HG02981 (cell line): ENCODE measurements around the gene GPX2.
"Not testable (repeated sequence)": the region's sequence is repeated elsewhere in the genome, so short reads cannot be mapped to it uniquely, and the experiment has no call there.

Experiments
- ATAC-seq: cut with Tn5 transposase; IDR thresholded peaks from one replicate; pipeline ENCODE4 v1.9.1; 2021; ENCODE audit warnings: mild to moderate bottlenecking, moderate library complexity; ENCODE audit not compliant: unreplicated experiment

GPX2 gene

DNA sequence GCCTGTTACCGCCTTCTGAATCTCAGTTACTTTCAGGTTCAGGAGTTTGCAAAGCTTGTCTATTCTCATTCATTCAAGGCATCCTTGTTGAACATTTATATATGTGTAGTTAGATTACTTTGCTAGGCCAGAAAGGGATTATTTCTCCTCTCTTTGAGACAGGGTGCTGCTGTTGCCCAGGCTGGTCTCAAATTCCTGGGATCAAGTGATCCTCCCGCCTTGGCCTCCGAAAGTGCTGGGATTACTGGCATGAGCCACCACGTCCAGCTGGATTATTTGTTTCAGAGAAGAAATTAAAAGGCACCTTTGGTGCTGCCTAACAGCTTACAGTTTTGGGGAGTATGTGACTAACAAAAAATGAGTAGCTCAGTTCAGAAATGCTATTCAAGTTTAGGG, 27.5 kb downstream of the GPX2 start:
- ATAC-seq: no peak

DNA sequence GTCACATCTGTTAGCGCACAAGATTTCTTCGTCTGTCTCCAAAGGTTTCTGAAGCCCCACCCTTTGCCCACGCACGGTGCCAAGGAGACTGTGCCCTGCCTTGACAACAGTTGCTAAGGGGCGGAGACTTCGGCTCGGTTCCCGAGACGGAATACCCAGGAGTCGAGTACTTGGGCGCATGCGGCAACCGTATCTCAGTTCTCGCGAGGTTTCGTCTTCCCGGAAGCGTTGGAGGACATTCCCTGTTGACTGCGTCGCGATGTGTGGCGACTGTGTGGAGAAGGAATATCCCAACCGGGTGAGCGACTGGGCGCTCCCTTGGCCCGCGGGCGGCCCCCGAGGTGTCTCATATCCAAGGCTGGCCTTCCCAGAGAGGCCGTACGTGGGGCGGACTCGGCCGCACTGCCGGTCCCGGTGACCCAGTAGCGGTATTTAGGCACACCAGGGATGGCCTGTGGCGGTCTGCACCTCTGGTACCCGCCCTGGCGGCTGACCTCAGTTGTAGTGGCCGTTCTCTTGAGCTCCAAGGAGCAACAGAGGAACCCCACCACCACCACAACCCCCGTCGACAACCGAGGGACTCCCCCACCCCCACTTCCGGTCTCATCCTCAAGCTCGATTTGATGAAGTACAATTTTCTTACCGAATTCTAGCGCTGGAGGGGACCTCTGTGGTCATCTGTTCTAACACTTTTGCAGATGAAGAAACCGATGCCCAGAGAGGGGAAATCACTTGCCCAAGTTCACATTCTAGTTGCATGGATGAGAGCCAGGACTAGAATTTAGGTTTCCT, 28.1 kb downstream of the GPX2 start, which contains the start of gene CHURC1:
CHURC1 (plus strand) TSS at position 219 of the 792 bp plus-strand sequence; CDS start at position 260, 41 bp downstream.
- ATAC-seq: peak; percentile 93

DNA sequence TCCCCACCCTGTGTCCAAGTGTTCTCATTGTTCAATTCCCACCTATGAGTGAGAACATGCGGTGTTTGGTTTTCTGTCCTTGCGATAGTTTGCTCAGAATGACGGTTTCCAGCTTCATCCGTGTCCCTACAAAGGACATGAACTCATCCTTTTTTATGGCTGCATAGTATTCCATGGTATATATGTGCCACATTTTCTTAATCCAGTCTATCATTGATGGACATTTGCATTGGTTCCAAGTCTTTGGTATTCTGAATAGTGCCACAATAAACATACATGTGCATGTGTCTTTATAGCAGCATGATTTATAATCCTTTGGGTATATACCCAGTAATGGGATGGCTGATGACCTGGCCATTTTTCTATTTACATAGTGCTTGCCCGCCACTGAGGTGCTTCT, 29.1 kb downstream of the GPX2 start:
- not testable (repeated sequence) for ATAC-seq

DNA sequence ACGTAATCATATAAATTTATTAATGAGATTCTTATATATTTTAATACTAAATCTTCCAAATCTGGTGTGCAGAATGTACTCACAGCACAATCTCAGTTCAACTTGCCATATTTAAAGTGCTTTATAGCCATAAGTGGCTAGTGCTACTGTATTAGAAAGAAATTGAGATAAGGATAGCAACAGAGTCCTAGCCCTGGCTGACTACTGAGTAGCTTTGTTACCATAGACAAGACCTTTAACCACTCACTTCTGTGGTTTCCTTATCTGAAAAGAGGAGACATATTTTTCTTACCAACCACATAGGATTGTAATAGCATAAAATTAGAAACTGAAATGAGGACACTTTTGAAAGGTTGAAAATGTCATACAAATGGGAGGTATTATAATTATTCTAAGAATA, 30.3 kb downstream of the GPX2 start:
- ATAC-seq: no peak

DNA sequence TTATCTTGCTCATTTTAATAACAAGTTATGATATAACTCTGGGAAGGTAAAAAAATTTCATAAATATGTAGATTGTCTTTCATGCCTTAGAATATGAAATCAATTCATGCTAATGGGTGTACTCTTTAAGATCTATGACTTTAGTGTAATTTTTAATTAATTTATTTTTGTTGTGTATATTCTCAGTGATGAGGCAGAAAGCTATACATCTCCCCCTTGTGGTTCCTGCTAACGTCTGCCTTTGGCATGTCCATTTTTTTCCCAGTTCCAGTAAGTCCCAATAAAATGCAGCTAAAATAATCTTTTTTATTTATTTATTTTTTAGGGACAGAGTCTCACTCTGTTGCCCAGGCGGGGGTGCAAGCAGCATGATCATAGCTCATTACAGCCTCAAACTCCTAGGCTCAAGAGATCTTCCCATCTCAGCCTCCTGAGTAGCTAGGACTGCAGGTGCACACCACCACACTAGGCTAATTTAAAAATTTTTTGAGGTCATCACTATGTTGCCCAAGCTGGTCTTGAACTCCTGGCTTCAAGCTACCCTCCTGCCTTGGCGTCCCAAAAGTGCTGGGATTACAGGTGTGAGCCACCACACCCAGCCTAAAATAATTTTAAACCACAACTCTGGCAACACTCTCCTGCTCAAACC, 31.6 kb downstream of the GPX2 start:
- ATAC-seq: no peak

DNA sequence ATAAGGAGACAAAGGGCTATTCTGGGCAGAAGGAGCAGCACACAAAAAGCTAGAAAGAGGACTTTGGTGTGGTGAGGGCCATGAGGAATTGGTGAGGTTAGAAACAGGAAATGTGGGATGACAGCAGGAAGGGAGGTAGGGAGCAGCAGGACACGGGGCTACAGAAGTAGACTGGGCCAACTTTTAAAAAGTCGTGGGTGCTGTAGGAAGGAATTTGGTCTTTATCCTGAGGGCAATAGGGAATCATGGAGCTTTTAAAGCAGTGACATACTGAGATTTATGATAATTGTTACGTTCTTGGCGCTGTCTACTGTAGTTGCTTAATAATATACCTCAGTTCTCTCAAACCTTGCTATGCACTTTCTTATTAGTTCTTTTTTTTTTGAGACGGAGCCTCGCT, 36.5 kb downstream of the GPX2 start:
- no peak for ATAC-seq

DNA sequence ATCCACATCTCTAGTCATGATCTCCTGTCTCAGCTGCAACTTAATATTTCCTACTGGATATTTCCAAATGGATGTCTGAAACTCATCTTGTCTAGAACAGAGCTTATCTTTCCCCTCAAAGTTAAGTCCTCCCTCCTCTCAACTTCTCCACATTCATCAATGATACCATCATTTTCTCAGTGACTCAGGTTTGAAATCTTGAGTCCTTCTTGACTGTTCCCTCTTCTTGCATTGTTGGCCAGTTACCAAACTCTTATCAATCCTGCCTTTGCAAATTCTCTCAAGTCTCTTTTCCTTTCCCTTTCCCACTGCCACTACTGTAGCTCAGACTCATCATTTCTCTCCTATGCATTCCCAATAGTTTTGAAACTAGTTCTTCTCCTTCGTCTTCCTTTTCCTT, 42.6 kb downstream of the GPX2 start:
- no peak for ATAC-seq

DNA sequence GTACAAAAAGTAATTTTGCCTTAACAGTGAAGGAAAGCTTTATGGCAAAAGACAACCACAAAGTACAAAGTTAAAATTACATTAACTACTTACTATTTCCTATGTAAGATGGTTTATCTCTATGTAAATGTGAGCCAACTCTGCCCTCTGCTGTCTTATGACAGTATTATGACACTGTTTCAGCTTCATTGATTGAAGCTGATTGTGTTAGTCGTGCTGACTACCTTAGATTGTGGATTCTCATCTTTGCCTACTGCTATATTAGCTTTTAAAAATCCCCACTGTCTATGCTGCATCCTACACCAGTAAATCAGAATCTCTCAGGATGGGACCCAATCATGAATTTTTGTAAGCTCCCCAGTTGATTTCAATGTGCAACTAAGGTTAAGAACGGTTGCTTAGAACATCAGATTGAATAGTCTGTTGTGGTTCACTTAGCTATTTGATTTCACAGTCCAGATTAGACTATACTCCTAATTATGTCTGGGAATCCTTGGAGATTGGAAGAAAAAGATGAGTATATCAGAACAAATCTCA, 50.6 kb downstream of the GPX2 start:
- peak; percentile 61 for ATAC-seq

DNA sequence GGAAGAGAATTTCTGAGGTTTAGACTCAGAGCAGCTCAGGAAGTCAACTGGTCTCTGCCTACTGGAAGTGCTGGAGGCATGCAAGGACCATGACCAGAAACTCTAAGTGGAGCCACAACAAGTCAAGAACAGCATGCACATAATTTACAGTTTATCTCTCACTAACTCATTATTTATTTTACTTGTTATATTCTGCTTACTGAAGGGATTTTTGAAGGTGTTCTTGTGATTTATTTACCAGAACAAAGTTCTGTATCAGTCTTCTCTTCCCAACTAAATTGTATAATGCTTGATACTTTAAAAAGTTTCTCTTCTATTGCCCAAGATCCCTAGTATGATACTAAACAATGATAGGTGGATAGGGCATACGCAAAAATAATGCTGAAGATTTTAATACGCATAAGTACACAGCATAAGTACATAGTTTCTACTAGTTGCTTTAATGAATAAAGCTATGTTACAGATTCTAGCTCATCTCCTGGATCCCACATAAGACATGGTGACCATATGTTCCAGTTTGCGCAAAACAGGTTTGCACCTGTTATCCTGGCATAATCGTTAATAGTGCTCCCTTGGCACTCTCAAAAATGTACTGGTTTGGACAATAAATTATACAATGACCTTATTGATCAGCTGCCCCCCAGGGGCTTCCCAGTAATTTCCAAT, 51.2 kb downstream of the GPX2 start:
- ATAC-seq: no peak

DNA sequence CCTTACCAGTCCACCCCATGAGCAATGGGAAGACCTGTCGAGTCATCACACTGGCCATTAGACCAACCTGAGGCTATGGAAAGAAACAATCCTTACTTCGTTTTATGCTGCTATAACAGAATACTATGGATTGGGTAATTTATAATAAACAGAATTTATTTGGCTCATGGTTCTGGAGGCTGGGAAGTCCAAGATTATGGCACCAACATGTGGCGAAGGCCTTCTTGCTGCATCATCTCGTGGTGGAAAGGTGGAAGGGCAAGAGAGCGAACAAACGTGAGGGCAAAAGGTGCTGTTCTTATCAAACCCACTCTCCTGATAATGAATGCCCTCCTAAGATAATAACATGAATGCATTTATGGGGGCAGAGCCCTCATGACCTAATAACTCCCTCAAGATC, 53.2 kb downstream of the GPX2 start:
- ATAC-seq: no peak
